Mucosa of descending colon (tissue), 3 donors: ENCODE data around the gene FGF12. TPM values are rescaled to one million over a fixed set of nuclear protein-coding genes. Genes with fewer than 3 reads are reported as not detected.
A peak's percentile ranks its signal among the peaks of the same experiment; 100 is the strongest.

ENCODE experiments used
- ATAC-seq: fragments of 200-7000 bp; cut with Tn5 transposase; one replicate; pipeline ENCODE4 v1.9.1; 2020; ENCODE audit warnings: mild to moderate bottlenecking, moderate library complexity
- DNase-seq, 3 donors: peaks; one replicate each; pipeline ENCODE4 v3.0.0-alpha.2; 2020
- H3K36me3 ChIP-seq: fragments of 200-600 bp; one replicate; pipeline ENCODE4 v1.8.0; 2021; ENCODE audit warnings: low read depth, mild to moderate bottlenecking
- H3K4me1 ChIP-seq: fragments of 200-600 bp; one replicate; pipeline ENCODE4 v1.8.0; 2021; ENCODE audit warnings: low read depth, mild to moderate bottlenecking
- H3K4me3 ChIP-seq: fragments of 200-600 bp; one replicate; pipeline ENCODE4 v1.8.0; 2021; ENCODE audit warnings: mild to moderate bottlenecking
- H3K9me3 ChIP-seq: fragments of 200-600 bp; one replicate; pipeline ENCODE4 v1.8.0; 2021; ENCODE audit warnings: mild to moderate bottlenecking
- CTCF ChIP-seq: fragments of 200-600 bp; IDR thresholded peaks from one replicate; pipeline ENCODE4 v1.8.0; 2022; ENCODE audit warnings: antibody characterized with exemption, mild to moderate bottlenecking
- intact Hi-C, 2 donors: fragments of 100-400 bp; cut with DNase I in 1 of 2; cut with micrococcal nuclease in 1 of 2; formaldehyde crosslinking; loops; one replicate each; pipeline versions ENCODE4 v1.11.0 to v1.11.1; 2022; cut with DNase I, micrococcal nuclease
- total RNA-seq, 3 donors: library from RNA; stranded (reverse); fragmentation: NEBNext Ultra II Directional in 2 of 3; extraction: Animal tissue kit (Norgen Biotek cat#: 25700) in 2 of 3; gene quantifications; one replicate each; pipeline versions ENCODE4 v1.2.1 to v1.2.4, GENCODE V29; 2021 to 2023
- donor health status: DM: no; HTN: no; CAD: no; lungs with moderate emphysema.
- donor health status: DM: no; HTN: no; CAD: no.
- donor health status: DM: no; HTN: yes; CAD: no.

Gene FGF12
- total RNA-seq, 3 donors from 2014 or later: 0.35 to 3.3 (median 0.58) TPM

- no peak for ATAC-seq
- intact Hi-C loops: no loop called here
- no peaks in the 10 kb centered on the region for H3K9me3 ChIP-seq
- no peak for DNase-seq
- no peak for TF ChIP-seq CTCF
- no peaks in the 10 kb centered on the region for H3K4me1 ChIP-seq
- H3K36me3 ChIP-seq: no peaks in the 10 kb centered on the region
- no peak overlapping the region for H3K4me3 ChIP-seq
Observed at GRCh38 chr3:192481638-192482037, 245.7 kb downstream of the FGF12 start.

GRCh38 chr3:192467230-192468140 lies 259.9 kb downstream of the FGF12 start:
- no peaks in the 10 kb centered on the region for H3K4me1 ChIP-seq
- intact Hi-C loops: loop anchor here in 1 of 2 donors (10.0 kb wide), 1 partner anchor 337 kb away; no protein-coding TSS in a partner anchor
- ATAC-seq (peak; percentile 85), DNase-seq (peak in 2 of 3 donors; percentile 27 to 70)
- peak; percentile 74 for TF ChIP-seq CTCF
- H3K36me3 ChIP-seq: no peaks in the 10 kb centered on the region
- no peak overlapping the region for H3K4me3 ChIP-seq
- H3K9me3 ChIP-seq: no peaks in the 10 kb centered on the region

GRCh38 chr3:192449036-192449435 lies 278.3 kb downstream of the FGF12 start:
- ATAC-seq (no peak), DNase-seq (no peak)
- H3K9me3 ChIP-seq: no peaks in the 10 kb centered on the region
- H3K36me3 ChIP-seq: no peaks in the 10 kb centered on the region
- no peak for TF ChIP-seq CTCF
- H3K4me1 ChIP-seq: no peaks in the 10 kb centered on the region
- H3K4me3 ChIP-seq: no peak overlapping the region
- intact Hi-C loops: loop anchor here in 1 of 2 donors (10.0 kb wide), 1 partner anchor 1034 kb away; no protein-coding TSS in a partner anchor

GRCh38 chr3:192445770-192446644 lies 281.3 kb downstream of the FGF12 start:
- TF ChIP-seq CTCF: no peak
- no peak for ATAC-seq
- intact Hi-C loops: loop anchor here in 1 of 2 donors (10.0 kb wide), 1 partner anchor 1031 kb away; no protein-coding TSS in a partner anchor

GRCh38 chr3:192444791-192445106 lies 282.6 kb downstream of the FGF12 start:
- Histone ChIP-seq H3K4me3 (no peak overlapping the region), H3K36me3 (no peaks in the 10 kb centered on the region), H3K4me1 (no peaks in the 10 kb centered on the region), H3K9me3 (no peaks in the 10 kb centered on the region)
- intact Hi-C loops: loop anchor here in 1 of 2 donors (10.0 kb wide), 1 partner anchor 1030 kb away; no protein-coding TSS in a partner anchor
- DNase-seq: no peak
- no peak for ATAC-seq
- TF ChIP-seq CTCF: no peak

More at GRCh38 chr3:192445770-192446644, 281.3 kb downstream of the FGF12 start:
- Histone ChIP-seq H3K36me3 (no peaks in the 10 kb centered on the region), H3K9me3 (no peaks in the 10 kb centered on the region), H3K4me1 (no peaks in the 10 kb centered on the region), H3K4me3 (no peak overlapping the region)
- DNase-seq: no peak
